HPDE6-E6E7 (cell line): ENCODE results near the gene RBM33.

ENCODE experiments used
- DNase-seq: peaks from one replicate; pipeline ENCODE4 v3.0.0; 2011; ENCODE audit warnings: missing footprints; ENCODE audit errors: extremely low spot score

The RBM33 gene

GRCh38 chr7:155820246-155820645 is 175.8 kb downstream of the RBM33 start:
- DNase-seq, result no peak

GRCh38 chr7:155820788-155821187 is 176.3 kb downstream of the RBM33 start:
- no peak for DNase-seq

- DNase-seq, result no peak
Measured at GRCh38 chr7:155821851-155822250, 177.4 kb downstream of the RBM33 start.

GRCh38 chr7:155824227-155824886 is 179.9 kb downstream of the RBM33 start:
- DNase-seq, result no peak

- no peak for DNase-seq
Measured at GRCh38 chr7:155825336-155825735, 180.9 kb downstream of the RBM33 start.

GRCh38 chr7:155829796-155830470 is 185.5 kb downstream of the RBM33 start:
- no peak for DNase-seq
